ENCODE measurements around the gene NUSAP1. TPM values are rescaled to one million over a fixed set of nuclear protein-coding genes. Genes with fewer than 3 reads are reported as not detected.
A peak's percentile ranks its signal among the peaks of the same experiment; 100 is the strongest.
"Not testable (repeated sequence)": the region's sequence is repeated elsewhere in the genome, so short reads cannot be mapped to it uniquely, and the experiment has no call there.

NUSAP1 gene
- total RNA-seq, 1 donor from 2014 or later: 75.9 TPM

DNA sequence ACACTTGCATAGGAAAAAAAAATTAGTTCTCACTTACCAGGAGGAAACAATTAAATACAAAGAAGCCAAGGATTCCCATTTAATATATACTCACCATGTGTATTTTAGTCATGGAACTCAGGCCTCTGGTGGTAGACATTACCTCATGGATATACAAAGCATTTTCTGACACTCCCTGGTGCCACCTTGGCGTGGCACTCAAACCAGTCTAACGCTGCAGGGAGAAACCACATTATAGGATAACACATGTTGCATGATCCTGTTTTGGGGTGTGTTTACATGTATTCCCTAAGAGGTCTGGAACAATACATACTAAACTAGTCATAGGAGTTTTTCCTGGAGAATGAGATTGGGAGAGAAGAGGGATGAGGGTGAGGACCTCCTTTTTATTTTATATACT is 78.3 kb downstream of the NUSAP1 start:
- DNase-seq (ENCODE audit: low read depth in 2 of 2): no peak

DNA sequence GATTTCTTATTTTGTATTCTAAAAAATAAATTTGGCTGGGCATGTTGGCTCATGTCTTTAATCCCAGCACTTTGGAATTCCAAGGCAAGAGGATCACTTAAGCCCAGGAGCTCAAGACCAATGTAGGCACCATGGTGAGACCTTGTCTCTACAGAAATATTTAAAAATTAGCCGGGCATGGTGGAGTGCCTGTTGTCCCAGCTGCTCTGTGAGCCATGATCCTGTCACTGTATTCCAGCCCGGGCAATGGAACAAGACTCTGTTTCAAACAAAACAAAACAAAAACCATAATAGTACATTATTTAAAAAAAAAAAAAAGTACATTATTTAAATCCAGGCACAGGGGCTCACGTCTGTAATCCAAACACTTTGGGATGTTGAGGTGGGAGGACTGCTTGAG is 78.8 kb downstream of the NUSAP1 start:
- no peak for DNase-seq (ENCODE audit: low read depth in 2 of 2)

DNA sequence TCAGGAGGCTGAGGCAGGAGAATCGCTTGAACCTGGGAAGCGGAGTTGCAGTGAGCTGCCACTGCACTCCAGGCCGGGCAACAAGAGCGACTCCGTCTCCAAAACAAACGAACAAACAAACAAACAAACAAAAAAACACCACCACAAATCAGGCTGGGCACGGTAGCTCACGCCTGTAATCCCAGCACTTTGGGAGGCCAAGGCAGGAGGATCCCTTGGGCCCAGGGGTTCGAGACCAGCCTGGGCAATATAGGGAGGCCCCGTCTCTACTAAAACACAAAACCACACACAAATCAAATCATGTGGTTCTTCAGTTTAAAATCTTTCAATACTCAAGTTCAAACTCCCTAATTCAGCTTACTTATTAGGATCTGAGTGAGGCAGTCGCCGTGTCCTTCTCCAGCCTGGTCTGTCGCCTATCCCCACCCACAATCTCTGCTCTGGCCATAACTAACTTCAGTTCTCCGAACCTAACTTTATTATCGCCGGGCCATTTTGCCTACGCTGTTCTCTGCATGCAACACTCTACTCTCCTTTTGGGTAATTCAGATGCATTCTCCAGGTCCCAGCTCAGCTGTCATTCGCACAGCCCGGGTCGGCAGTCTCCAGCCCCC is 83.6 kb downstream of the NUSAP1 start:
- DNase-seq (ENCODE audit: low read depth in 2 of 2): no peak

DNA sequence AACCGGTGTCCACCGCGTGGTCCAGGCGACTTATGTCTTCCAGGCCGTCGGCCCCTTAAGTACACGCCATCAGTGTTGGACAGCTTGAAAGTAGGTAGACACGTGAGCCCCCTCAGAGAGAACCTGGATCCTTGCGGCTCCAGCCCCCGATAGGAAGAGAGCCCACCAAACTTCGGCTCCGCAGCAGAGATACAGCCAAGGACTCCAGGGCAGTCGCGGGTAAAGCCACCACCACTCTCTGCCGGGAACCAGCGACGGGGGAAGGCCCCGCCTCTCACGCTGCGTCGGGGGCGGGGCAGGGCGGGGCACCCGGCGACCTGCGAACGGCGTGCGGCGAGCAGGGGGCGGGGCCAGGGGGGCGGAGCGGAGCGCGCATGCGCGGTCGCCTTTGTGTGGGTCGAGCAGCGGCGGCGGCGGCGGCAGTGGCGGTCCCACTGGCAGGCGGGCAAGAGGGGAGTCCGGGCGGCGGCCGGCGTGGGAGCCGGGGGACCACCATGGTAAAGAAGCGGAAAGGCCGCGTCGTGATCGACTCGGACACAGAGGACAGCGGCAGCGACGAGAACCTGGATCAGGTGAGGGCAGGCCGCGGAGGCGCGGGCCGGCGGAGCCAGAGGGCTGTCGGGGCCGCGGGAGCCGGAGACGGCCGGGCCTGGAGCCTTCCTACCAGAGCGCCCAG is 84.2 kb downstream of the NUSAP1 start, which contains the start of gene RTF1:
RTF1 (plus strand) TSS at position 354 of the 676 bp plus-strand sequence; CDS start at position 375, 21 bp downstream.
- peak; percentile 72 to 90 for DNase-seq (ENCODE audit: low read depth in 2 of 2)

DNA sequence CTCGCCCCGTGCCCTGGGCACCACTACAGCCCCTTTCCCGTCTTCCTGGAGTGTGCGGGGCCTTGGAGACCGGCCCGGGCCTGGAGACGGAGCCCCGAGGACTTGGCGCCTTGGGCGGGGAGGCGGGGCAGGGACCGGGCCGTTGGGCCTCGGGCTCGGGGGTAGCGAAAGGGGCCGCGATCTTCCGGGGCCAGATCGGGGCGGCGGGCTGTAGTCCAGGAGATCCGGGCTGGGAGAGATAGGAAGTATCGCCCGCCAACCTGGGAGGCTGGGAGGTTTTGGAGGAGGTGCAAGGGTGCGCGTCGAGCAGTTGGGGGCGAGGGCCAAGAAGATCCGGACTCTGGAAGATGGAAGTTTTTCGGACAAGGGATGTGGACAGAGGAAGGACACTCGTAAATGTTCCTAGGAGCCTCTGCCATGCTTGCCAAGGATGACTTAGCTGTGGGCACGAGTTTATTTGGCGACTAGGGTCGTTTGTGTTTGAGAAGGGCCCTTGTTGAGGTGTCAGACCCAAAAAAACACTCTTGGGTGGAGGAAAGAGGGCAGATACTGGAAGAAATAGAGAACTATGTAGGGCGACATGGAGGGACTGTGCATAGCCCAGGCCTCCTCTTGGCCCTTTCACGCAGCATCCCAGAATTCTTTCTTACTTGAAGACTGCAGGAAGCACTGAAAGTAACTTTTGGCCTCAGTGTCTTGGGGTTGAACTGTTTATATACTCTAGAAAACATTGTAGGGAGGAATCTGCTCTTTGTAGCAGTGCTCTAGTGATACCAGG is 84.9 kb downstream of the NUSAP1 start:
- no peak for DNase-seq (ENCODE audit: low read depth in 2 of 2)

DNA sequence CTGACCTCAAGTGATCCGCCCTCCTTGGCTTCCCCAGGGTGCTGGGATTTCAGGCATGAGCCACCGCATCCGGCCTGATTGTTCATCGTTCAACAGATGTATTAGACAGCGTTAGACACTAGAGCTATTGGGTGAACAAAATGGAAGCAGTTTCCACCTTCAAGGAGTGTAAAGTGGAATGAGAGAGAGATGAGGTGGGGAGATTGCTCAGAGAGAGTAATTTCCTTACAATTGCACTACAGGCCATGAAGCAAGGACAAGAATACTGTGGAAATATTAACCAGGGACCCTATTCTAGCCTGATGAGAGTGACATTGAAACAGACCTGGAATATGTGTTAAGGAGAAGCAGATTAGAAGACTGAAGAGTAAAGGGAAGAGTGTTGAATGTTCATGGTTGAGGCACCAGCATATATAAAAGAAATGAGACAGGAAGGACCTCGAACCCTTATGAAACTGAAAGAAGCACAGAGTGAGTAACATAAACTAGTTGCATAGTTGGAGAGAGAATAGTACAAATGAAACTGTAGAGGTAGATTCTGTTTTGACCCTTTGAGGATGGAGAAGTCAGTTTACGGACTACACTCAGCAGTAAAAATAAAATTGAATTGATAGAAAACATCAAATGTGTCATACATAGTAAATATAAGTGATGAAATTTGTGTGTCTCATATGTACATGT is 91.4 kb downstream of the NUSAP1 start:
- DNase-seq (ENCODE audit: low read depth in 2 of 2): no peak

DNA sequence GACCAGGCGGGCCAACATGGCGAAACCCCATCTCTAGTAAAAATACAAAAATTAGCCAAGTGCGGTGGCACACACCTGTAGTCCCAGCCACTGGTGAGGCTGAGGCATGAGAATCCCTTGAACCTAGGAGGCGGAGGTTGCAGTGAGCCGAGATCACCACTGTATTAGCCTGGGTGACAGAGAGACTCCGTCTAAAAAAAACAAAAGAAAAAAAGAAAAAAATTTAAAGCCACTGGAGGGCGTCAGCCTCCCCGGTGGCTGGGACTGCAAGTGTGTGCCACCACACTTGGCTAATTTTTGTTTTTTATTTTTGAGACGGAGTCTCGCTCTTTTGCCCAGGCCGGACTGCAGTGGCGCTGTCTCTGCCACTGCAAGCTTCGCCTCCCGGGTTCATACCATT is 92.1 kb downstream of the NUSAP1 start:
- no peak for DNase-seq (ENCODE audit: low read depth in 2 of 2)

DNA sequence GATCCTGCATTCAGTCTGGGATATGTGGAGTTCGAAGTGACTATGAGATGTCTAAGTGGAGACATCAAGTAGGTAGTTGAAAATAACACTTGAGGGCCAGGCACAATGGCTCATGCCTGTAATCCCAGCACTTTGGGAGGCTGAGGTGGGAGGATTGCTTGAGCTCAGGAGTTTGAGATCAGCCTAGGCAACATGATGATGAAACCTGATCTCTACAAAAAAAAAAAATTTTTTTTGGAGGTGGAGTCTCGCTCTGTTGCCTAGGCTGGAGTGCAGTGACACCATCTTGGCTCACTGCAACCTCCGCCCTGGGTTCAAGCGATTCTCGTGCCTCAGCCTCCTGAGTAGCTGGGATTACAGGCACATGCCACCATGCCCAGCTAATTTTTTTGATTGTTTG is 93.2 kb downstream of the NUSAP1 start:
- not testable (repeated sequence) for DNase-seq (ENCODE audit: low read depth in 2 of 2)

DNA sequence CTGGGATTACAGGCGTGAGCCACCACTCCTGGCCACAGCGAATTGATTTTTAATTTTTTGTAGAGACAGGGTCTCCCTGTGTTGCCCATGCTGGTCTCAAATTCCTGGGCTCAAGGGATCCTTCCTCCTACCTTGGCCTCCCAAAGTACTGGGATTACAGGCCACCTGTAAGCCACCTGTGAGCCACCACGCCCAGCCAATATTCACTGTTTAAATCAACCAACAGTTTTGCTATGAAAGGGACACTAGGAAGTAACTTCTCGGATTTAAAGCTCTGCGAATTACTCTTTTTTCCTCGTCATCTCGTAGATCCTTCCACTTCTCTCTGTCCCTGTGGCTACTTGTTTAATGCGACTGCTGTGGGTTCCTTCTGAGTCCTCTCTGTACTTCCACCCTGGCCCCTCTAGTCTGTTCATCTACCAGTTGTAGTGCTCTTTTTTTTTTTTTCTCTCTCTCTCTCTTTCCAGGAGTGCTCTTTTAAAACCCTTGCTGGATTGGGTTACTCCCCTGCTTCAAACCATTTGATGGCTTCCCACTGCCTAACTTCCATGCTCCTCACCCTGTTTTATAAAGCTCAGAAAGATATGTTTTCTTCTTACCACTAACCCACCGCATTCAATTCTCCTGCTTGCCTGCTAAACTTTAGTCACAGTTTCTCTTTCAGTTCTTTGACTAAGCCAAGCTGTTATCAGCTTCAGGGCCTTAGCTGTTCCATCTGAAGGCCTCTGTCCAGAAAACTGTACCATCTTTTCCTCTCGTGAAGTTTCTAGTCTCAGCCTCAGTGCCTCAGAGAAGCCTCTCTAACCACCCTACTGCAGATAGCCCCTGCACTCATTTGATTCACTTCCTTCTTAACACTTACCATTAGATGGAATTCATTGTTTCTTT is 96.6 kb downstream of the NUSAP1 start:
- DNase-seq (ENCODE audit: low read depth in 2 of 2): no peak

Other genes with a start within 250 kb of the NUSAP1 start
- 16.8 and 21.4 TPM in 2 replicates for gene INO80, start 216.6 kb upstream of the NUSAP1 start, total RNA-seq
- gene EXD1, start 102.1 kb upstream of the NUSAP1 start, total RNA-seq: under 0.01 TPM in 1 of 2 replicates, not detected in the other
- gene CHP1, start 101.6 kb upstream of the NUSAP1 start, total RNA-seq: 67.0 and 69.2 TPM in 2 replicates
- gene OIP5, start 290 bp upstream of the NUSAP1 start, total RNA-seq: 3.3 and 8.3 TPM in 2 replicates
- gene NDUFAF1, start 69.6 kb downstream of the NUSAP1 start, total RNA-seq: 13.3 and 18.9 TPM in 2 replicates
- 11.9 and 13.9 TPM in 2 replicates for gene RTF1, start 84.2 kb downstream of the NUSAP1 start, total RNA-seq
- 0.25 and 0.90 TPM in 2 replicates for gene ITPKA, start 161.0 kb downstream of the NUSAP1 start, total RNA-seq
- under 0.01 TPM in 1 of 2 replicates, not detected in the other for gene LTK, start 180.9 kb downstream of the NUSAP1 start, total RNA-seq
- gene RPAP1, start 211.4 kb downstream of the NUSAP1 start, total RNA-seq: 8.0 and 12.1 TPM in 2 replicates
- 2.7 and 3.1 TPM in 2 replicates for gene TYRO3, start 226.3 kb downstream of the NUSAP1 start, total RNA-seq

All from dermis microvascular lymphatic vessel endothelial cell (primary cell).